ENCODE measurements around the gene FAM53A.
"Not testable (repeated sequence)": the region's sequence is repeated elsewhere in the genome, so short reads cannot be mapped to it uniquely, and the experiment has no call there.

The FAM53A gene

DNA sequence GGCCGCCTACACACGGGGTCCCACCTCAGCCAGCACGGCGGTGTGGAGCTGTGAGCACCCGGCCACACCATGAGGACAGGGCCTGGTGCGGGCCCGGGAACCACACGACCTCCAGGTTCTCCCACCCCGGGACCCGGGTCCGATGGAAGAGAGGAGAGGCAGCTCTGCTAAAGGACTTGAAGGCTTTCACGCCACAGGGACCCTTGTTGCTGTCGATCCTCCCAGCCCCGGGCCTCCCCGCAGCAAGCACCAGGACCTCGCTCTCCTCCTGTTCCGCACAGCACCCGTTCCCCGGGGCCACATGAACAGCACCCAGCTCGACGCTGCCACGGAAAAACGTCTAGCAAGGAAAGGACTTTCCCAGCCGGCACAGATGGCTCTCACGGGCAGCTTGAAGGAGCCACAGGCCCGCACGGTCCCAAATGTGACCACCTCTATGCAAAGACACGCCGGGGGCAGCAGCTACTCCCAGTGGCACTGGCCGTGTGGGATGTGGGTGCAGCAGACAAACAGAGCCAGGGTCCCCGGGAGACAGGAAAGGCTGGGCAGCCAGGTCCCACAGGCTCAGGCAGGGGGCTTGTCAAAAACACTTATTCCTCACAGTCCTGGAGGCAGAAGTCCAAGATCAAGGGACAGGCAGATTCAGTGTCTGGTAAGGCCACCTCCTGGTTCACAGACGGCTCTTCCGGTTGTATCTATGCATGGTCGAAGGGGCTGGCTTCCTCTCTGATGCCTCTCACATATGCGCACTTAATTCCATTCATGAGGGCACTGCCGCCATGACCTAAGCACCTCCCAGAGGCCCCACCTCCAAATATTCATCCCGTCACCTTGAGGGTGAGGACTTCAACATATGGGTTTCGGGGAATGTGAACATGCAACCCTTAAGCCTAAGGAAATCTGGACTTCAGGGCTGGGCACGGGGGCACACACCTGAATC is 24.7 kb downstream of the FAM53A start:
- no peak for DNase-seq (ENCODE audit: low spot score)

GRCh38 chr4:1658581-1658980 is 25.5 kb downstream of the FAM53A start:
- no peak for DNase-seq (ENCODE audit: low spot score)

DNA sequence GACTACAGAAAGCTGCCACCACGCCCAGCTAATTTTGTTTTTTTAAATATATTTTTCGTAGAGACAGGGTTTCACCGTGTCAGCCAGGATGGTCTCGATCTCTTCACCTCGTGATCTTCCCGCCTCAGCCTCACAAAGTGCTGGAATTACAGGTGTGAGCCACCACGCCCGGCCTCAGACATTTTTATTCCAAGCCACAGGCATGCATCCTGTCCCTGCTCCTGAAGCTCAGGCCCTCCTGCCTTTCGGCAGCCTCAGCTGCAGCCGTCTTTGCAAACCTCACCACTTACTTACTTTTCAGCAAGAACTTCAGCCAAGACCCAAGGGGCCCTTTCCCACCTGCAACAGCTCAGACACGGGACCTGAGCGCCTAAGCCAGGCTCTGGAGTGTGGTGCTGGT is 26.0 kb downstream of the FAM53A start:
- DNase-seq (ENCODE audit: low spot score), result no peak

- no peak for DNase-seq (ENCODE audit: low spot score)
These were observed 27.1 kb downstream of the FAM53A start for GRCh38 chr4:1656986-1657385.

DNA sequence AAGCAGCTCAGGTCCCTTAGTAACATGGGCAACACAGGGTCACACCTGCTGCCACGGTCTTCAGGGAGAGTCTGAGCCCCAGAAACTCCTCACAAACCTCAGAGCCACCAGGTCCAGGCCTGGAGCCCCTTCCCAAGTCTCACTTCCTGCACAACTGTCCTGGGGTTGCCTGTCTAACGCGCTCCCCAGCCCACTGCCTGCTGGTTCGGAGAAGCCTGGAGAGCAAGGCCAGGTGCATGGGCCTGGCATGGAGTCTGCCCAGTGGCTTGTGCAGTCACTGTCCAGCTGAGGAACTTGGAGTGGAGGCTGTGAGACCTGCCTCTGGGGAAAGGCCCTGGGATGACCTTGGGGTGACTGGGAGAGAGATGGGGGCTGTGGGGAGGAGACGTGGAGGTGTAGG is 28.0 kb downstream of the FAM53A start:
- DNase-seq (ENCODE audit: low spot score), result no peak

GRCh38 chr4:1655676-1656075 is 28.4 kb downstream of the FAM53A start:
- DNase-seq (ENCODE audit: low spot score), result no peak

DNA sequence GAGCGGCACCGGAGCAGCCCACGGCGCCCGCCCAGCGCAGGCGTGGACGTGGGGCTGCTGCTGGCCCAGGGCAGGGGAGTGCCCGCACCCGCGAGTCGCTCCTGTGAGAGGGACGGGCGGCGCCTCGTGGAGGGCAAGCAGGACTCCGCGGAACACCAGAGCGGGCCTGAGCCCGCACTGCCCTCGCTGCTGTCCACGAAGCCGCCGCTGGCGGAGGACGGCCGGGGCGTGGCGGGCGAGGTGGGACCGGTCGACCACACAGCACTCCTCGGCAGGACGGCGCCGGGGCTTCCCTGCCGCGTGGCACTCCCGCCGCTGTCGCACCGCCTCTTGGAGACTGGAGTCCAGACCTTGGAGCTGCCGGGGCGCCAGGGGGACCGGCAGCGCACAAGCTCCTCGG is 29.0 kb downstream of the FAM53A start:
- no peak for DNase-seq (ENCODE audit: low spot score)

DNA sequence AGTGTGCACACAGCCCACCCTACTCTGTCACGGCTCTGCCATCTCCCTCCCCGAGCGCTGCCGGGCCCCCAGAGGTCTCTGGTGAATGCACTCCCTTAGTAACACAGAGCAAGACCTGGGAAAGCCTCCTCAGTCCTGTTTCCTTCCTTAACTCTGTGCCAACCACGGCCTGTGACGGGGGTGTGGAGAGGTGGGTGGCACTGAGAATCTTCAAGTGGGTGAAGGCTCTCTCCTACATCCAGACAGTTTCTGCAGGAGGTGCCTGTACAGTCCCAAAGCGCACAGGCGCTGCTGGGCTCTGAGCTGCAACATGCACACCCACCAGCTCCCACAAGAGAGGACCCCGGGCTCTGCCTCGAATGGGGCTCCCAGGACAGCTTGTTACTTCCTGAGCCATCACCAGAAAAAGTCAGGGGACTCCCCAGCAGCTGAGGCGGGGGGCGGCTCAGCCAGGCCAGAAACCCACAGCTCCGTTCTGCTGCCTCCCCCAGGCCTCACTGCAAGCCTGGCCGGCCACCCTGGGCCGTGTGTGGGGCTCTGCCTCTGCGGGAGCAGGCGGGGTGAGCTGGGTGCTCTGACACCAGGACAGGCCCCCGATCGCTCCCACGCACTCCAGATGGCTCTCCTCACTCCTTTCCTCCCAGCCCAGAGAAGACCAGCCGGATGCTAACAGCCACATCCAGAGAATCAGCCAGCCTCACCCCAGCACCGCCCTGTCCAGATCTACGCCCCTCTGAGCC is 29.7 kb downstream of the FAM53A start:
- no peak for DNase-seq (ENCODE audit: low spot score)

- no peak for DNase-seq (ENCODE audit: low spot score)
These were observed 30.3 kb downstream of the FAM53A start for GRCh38 chr4:1653776-1654175.

DNA sequence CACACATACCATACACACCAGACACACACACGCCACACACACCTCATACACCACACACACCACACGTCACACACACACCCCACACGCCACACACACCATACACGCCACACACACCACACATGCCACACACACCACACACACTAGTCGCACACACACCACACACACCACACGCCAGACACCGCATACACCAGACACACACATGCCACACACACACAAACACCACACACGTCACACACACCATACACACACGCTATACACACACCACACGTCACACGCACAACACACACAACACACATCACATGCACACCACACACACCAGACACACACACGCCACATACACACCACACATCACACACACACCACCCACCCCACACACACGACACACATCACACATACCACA is 32.0 kb downstream of the FAM53A start:
- no peak for DNase-seq (ENCODE audit: low spot score)

DNA sequence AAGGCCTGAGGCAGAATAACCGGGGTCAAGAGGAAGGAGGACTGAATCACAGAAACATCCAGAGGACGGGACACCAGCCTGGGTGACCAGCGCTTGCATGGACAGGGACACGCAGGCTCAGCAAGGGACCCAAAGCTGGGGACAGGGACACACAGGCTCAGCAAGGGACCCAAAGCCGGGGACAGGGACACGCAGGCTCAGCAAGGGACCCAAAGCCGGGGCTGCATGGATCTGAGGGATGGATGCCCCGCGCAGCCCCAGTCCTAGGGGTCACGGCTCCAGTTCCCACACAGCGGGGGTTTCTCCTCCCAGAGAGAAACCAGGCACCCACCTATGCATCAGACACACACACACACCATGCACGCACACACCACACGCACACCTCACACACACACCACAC is 32.5 kb downstream of the FAM53A start:
- no peak for DNase-seq (ENCODE audit: low spot score)

DNA sequence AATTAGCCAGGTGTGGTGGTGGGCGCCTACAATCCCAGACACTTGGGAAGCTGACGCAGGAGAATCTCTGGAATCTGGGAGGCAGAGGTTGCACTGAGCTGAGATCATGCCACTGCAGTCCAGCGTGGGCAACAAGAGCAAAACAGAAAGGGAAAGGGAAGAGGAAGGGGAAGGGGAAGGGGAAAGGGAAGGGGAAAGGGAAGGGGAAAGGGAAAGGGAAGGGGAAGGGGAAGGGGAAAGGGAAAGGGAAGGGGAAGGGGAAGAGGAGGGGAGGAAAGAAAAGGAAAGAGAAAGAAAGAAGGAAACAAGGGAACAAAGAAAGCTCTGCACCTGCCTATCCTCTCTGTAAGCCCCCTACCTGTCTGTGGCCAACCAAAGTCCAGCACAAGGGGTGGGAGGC is 35.2 kb downstream of the FAM53A start:
- no peak for DNase-seq (ENCODE audit: low spot score)

DNA sequence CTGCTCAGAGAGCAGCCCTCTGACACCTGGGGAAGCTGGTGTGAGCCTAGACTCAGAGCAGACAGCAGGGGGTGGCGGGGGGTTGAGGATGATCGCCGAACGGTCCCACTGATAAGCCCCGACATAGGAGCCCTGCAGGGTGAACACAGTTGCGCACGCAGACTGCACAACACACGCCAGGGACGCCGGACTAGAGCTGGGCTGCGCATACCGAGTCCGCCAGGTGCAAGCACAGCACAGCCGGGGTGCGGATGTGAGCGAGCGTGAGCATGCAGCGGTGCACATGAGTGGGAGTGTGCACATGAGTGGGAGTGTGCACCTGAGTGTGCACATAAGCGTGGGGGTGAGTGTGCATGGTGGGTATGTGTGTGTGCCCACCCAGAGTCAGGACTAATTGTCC is 36.7 kb downstream of the FAM53A start:
- no peak for DNase-seq (ENCODE audit: low spot score)

GRCh38 chr4:1646690-1647089 is 37.4 kb downstream of the FAM53A start:
- DNase-seq (ENCODE audit: low spot score), result no peak

DNA sequence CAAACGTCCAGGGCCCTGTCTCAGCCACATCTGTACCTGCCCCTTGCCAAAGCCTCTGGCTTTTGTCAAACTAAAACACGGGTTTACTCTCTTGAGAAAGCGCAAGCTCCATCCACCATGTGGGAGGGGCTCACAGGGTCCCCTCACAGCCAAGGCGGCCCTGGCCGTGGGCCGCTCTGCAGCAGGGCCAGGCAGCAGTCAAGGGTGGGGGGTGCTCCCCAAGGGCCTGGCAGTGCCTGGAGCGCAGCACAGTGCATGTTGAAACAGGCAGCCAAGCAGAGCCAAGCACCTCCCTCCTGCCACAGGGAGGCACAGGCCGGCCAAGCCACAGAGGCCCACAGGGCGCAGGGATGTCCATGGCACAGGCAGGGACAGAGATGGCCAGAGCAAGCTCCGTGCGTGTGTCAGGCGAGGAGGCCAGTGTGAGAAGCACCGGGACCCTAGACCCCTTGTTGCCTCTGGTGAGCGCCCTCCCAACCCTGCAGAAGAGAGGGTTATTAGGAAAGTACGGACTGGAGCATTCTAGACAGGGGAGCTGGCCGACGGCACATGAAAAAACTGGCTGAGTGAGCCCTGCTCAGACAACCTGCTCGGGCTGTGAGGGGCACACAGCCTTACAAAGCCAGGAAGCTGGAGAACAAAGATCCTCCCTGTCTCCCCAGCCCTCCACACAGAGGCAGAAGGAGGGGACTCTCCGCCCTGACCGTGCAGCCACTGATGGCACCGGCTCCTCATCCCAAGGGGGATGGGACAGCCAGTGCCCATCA is 39.0 kb downstream of the FAM53A start:
- no peak for DNase-seq (ENCODE audit: low spot score)

GRCh38 chr4:1643971-1644735 is 40.0 kb downstream of the FAM53A start:
- DNase-seq (ENCODE audit: low spot score), result no peak

DNA sequence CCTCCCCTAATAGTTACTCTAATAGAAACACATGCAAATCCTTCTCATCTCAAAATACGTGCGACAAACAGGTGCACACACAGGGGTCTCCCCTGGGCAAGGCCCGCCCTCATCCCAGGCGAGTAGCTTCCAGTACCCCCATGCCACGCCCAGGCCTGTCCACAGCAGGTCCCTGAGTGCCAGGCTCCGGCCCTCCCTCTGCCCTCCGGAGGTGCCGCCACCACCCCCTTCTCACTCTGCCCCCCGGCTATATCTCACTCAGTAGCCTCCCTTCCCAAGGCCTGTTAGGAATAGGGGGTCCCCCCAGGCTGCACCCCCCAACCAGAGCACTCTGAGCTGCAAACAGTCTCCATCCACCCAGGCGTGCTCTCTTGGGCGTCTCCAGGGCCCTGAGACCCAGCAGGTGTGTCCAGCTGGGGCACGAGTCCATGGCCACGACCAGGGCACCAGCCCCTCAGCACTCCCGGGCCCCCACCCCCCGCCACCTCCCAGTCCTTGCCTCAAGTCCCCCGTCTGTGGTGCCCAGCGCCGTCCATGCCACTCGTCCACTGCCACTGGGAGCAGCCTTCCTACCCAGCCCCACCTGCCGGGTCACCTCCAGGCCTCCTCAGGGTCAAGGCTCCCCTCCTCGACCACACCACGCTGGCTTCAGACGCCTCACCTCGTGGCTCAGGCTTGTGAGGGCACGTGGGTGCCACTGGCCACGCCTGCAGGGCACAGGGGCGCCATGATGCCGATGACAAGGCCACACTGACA is 41.7 kb downstream of the FAM53A start:
- DNase-seq (ENCODE audit: low spot score), result no peak

GRCh38 chr4:1641671-1642070 is 42.4 kb downstream of the FAM53A start:
- no peak for DNase-seq (ENCODE audit: low spot score)

GRCh38 chr4:1640716-1641503 is 43.2 kb downstream of the FAM53A start:
- not testable (repeated sequence) for DNase-seq (ENCODE audit: low spot score)

- no peak for DNase-seq (ENCODE audit: low spot score)
These were observed 43.9 kb downstream of the FAM53A start for GRCh38 chr4:1640190-1640589.

Data from CD4-positive, alpha-beta T cell treated with Interleukin-6 at 100 ng/mL for 8 hours (primary cell).